Measurements from ENCODE around the gene HCN3. TPM values are rescaled to one million over a fixed set of nuclear protein-coding genes. Genes with fewer than 3 reads are reported as not detected.
"Not testable (repeated sequence)": the region's sequence is repeated elsewhere in the genome, so short reads cannot be mapped to it uniquely, and the experiment has no call there.

Gene HCN3
- total RNA-seq, 2 experiments from 2014 or later, result 5.4 to 6.1 TPM

DNA sequence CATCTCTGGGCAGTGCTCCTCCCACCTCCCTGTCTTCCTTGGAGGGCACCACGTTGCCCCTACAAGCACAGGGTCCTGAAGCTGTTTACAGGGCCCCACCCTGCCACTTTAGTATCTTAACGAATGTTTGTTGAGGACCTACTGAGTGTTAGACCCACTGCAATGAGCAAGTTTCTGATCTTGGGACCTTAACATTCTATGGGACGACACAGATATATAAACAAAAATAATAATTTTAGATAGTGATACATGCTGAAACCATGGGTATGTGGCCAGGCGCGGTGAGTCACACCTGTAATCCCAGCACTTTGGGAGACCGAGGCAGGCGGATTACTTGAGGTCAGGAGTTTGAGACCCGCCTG, 32.1 kb upstream of the HCN3 start:
- peak overlapping the region; percentile 74 for H3K4me3 Mint-ChIP-seq
- H3K27me3 Mint-ChIP-seq, result peaks cover 3% of the 10 kb centered on the region
- H3K9me3 Mint-ChIP-seq (ENCODE audit: low read depth), result no peaks in the 10 kb centered on the region
- DNase-seq, result no peak
- H3K36me3 Mint-ChIP-seq, result peaks cover 9% of the 10 kb centered on the region
- CTCF ChIA-PET, result interaction anchor here (0.5 to 6.5 kb wide), 9 partner anchors 8 to 284 kb away, joined by 3 to 40 read pairs (median 4); partner anchors contain the start of gene SCAMP3
- peak overlapping the region; percentile 98 for H3K27ac Mint-ChIP-seq
- H3K4me1 Mint-ChIP-seq, result peaks cover 49% of the 10 kb centered on the region
- ATAC-seq, result no peak

- CTCF ChIA-PET, result interaction anchor here (1.2 to 6.5 kb wide), 3 partner anchors 13 to 76 kb away, joined by 3 to 97 read pairs (median 40); partner anchors contain the start of genes FDPS and SCAMP3
- DNase-seq; H3K27ac Mint-ChIP-seq; ATAC-seq; H3K27me3 Mint-ChIP-seq; H3K36me3 Mint-ChIP-seq; H3K4me3 Mint-ChIP-seq; H3K9me3 Mint-ChIP-seq (ENCODE audit: low read depth): not testable (repeated sequence)
- H3K4me1 Mint-ChIP-seq, result peaks cover 41% of the 10 kb centered on the region
These were observed 30.5 kb upstream of the HCN3 start for GRCh38 chr1:155246796-155247195.

DNA sequence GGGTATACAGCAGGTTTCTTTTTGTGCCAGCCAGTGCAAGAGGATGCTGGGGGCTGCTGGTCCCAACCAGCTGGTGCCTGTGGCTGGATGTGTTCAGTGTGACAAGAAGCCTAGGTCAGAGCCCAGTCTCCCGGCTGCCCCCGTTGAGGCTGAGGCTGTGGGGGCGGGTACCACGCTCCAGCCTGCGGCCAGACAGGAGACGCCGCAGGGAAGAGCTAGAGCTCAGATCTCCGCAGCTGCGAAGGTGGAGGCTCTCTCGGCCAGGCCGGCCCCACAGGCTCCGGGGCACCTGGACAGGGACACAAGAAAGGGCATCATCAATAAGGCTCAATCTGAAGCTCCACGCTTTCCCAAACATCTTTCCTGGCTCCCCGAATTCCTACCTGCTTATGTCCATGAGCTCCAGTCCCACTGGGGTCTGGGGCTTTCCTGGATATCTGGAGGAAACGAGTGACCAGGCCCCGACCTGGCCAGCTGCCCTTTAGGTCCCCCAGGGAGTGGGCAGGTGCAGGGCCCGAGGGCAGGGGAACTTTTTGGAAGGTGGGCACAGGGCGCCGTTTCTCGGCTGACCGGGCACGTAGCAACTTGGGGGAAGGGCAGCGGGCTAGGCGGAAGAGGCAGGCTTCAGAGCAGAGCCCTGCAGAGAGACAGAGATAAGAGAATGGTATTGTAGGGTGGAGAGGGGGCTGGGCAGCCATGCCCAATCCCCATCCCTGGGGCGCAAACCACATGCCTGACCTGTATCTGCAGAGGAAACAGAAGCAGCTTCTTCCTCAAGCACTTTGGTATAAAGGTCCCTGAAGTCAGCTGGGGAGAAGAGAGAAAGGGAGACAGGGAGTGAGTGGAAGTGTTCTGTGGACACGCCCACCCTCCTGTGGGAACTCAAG, 29.4 kb upstream of the HCN3 start:
- H3K27me3 Mint-ChIP-seq, result peaks cover 3% of the 10 kb centered on the region
- CTCF ChIA-PET, result interaction anchor here (0.6 to 6.5 kb wide), 4 partner anchors 12 to 75 kb away, joined by 3 to 97 read pairs (median 22); partner anchors contain the start of genes FDPS and SCAMP3
- no peak overlapping the region for H3K27ac Mint-ChIP-seq
- H3K4me1 Mint-ChIP-seq, result peaks cover 34% of the 10 kb centered on the region
- H3K9me3 Mint-ChIP-seq (ENCODE audit: low read depth), result no peaks in the 10 kb centered on the region
- H3K4me3 Mint-ChIP-seq, result no peak overlapping the region
- H3K36me3 Mint-ChIP-seq, result peaks cover 7% of the 10 kb centered on the region
- DNase-seq (no peak), ATAC-seq (no peak)

DNA sequence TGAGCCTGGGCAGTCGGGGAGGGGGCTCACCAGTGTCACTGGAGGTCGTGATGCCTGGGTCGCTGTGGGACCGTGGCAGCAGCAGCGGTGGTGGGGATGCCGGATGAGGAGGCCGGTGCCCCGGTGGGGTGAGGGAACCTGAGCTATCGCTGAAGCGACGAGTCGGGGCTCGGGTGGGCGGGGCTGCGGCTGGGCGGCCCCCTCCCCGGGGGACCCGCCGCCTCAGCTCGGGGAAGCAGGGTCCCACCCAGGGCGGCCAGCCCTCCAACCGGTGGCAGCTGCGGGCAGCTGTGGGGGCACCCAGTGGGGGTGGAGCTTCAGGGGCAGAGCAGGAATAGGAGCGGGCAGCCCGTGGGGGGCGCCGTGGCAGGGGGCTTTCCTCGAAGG, 27.0 kb upstream of the HCN3 start:
- Mint-ChIP-seq H3K4me1 (peaks cover 36% of the 10 kb centered on the region), H3K27ac (peak overlapping the region; percentile 76), H3K27me3 (no peaks in the 10 kb centered on the region), H3K9me3 (ENCODE audit: low read depth) (no peaks in the 10 kb centered on the region), H3K4me3 (peak overlapping the region; percentile 65), H3K36me3 (peaks cover 4% of the 10 kb centered on the region)
- ATAC-seq (peak; percentile 25), DNase-seq (no peak)
- CTCF ChIA-PET, result interaction anchor here (0.5 to 5.9 kb wide), 59 partner anchors 9 to 816 kb away, joined by 3 to 160 read pairs (median 6); partner anchors contain the start of genes CLK2, FDPS, HCN3 and KRTCAP2

- H3K36me3 Mint-ChIP-seq, result peaks cover 4% of the 10 kb centered on the region
- H3K4me1 Mint-ChIP-seq, result peaks cover 35% of the 10 kb centered on the region
- H3K27ac Mint-ChIP-seq, result peak overlapping the region; percentile 70
- peak; percentile 98 for DNase-seq
- H3K4me3 Mint-ChIP-seq, result peak overlapping the region; percentile 65
- no peaks in the 10 kb centered on the region for H3K9me3 Mint-ChIP-seq (ENCODE audit: low read depth)
- CTCF ChIA-PET, result interaction anchor here (0.6 to 5.9 kb wide), 76 partner anchors 9 to 816 kb away, joined by 3 to 160 read pairs (median 4); partner anchors contain the start of genes CLK2, FDPS, HCN3 and KRTCAP2
- H3K27me3 Mint-ChIP-seq, result no peaks in the 10 kb centered on the region
- peak; percentile 97 for ATAC-seq
These were observed 26.4 kb upstream of the HCN3 start for GRCh38 chr1:155250633-155251449.

- H3K4me3 Mint-ChIP-seq, result no peak overlapping the region
- H3K9me3 Mint-ChIP-seq (ENCODE audit: low read depth), result no peaks in the 10 kb centered on the region
These were observed 25.7 kb upstream of the HCN3 start for GRCh38 chr1:155251566-155251965.

DNA sequence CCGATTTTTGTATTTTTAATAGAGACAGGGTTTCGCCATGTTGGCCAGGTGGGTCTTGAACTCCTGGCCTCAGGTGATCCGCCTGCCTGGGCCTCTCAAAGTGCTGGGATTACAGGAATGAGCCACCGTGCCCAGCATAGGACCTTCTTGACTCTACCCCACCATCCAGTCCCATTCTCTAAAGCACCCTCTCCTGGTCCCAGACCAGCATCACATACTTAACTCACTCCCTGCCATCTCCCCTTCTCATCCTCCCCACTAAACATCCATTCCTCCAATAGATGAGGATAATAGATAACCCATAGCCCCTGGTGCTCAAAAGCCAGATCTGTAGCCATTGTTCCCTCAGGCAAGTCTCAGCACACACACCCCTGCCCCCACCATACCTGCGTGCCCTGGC, 24.1 kb upstream of the HCN3 start:
- Mint-ChIP-seq H3K4me1 (peaks cover 33% of the 10 kb centered on the region), H3K27ac (no peak overlapping the region), H3K4me3 (peak overlapping the region; percentile 71), H3K27me3 (no peaks in the 10 kb centered on the region), H3K36me3 (peaks cover 7% of the 10 kb centered on the region), H3K9me3 (ENCODE audit: low read depth) (no peaks in the 10 kb centered on the region)
- CTCF ChIA-PET, result interaction anchor here (5.8 kb wide), 1 partner anchor 69 kb away, joined by 160 read pairs; the partner anchor contains the start of gene RUSC1
- ATAC-seq (no peak), DNase-seq (no peak)

More at GRCh38 chr1:155251566-155251965, 25.7 kb upstream of the HCN3 start:
- H3K36me3 Mint-ChIP-seq, result peaks cover 3% of the 10 kb centered on the region
- H3K27me3 Mint-ChIP-seq, result no peaks in the 10 kb centered on the region
- no peak for DNase-seq
- H3K4me1 Mint-ChIP-seq, result peaks cover 34% of the 10 kb centered on the region
- H3K27ac Mint-ChIP-seq, result no peak overlapping the region
- ATAC-seq, result no peak
- CTCF ChIA-PET, result interaction anchor here (0.6 to 5.9 kb wide), 49 partner anchors 9 to 802 kb away, joined by 3 to 160 read pairs (median 7); partner anchors contain the start of genes CLK2, FDPS, HCN3 and KRTCAP2

- peaks cover 13% of the 10 kb centered on the region for H3K36me3 Mint-ChIP-seq
- H3K4me3 Mint-ChIP-seq, result peak overlapping the region; percentile 71
- no peaks in the 10 kb centered on the region for H3K27me3 Mint-ChIP-seq
- H3K27ac Mint-ChIP-seq, result no peak overlapping the region
- H3K4me1 Mint-ChIP-seq, result peaks cover 31% of the 10 kb centered on the region
- DNase-seq, result no peak
- CTCF ChIA-PET, result interaction anchor here (5.8 kb wide), 1 partner anchor 69 kb away, joined by 160 read pairs; the partner anchor contains the start of gene RUSC1
- no peaks in the 10 kb centered on the region for H3K9me3 Mint-ChIP-seq (ENCODE audit: low read depth)
- ATAC-seq, result no peak
These were observed 23.5 kb upstream of the HCN3 start for GRCh38 chr1:155253797-155254196.

DNA sequence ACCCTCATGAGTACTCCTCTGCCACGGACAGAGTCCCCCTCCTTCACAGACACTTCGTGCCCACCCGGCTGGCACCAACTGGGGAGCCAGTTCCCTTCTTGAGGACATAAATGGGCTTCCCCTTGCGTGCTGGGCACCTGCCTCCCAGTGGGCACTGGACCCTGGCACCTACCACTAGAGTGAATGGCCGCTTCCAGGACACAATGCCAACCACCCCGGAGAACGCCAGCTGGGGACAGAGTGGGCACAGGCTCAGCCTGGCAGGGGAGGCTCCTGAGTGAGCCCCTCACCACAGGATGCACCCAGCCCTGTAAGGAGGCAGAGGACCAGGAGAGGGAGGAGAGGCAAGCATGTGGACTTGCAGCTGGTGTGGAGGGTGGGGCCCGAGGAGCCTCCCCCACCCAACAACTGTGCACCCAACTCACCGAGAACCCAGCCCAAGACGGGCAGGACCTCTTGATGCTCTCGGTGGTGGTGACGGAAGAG, 23.0 kb upstream of the HCN3 start:
- H3K27me3 Mint-ChIP-seq, result no peaks in the 10 kb centered on the region
- no peaks in the 10 kb centered on the region for H3K9me3 Mint-ChIP-seq (ENCODE audit: low read depth)
- no peak for ATAC-seq
- peaks cover 13% of the 10 kb centered on the region for H3K36me3 Mint-ChIP-seq
- DNase-seq, result no peak
- peak overlapping the region; percentile 71 for H3K4me3 Mint-ChIP-seq
- H3K4me1 Mint-ChIP-seq, result peaks cover 31% of the 10 kb centered on the region
- no peak overlapping the region for H3K27ac Mint-ChIP-seq
- CTCF ChIA-PET, result interaction anchor here (5.8 kb wide), 1 partner anchor 68 kb away, joined by 160 read pairs; the partner anchor contains the start of gene RUSC1

DNA sequence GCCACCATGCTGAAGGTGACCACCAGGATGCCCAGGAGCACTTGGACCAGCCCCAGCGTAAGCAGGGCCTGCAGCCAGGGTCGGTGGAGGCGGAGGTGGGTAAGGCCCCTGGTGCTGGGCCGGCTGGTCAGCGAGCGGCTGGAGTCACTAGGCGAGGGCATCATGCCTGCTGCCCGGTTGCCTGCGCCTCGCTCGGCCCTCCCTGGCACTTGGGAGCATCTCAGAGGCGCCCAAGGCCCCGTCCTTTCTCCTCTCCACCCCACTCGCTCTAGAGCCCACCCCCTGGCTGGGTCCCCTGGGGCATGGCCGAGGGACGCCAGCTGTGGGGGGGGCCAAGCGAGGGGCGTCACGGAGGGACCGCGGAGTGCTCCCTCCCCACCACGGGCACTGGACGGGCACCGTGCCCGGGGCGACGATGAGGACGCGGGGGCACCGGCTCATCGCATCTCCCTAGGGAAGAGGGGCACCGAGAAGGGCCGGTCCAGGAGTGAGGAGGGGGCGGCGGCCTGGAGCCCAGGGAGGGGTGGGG, 22.5 kb upstream of the HCN3 start:
- ATAC-seq (no peak), DNase-seq (no peak)
- Mint-ChIP-seq H3K27ac (no peak overlapping the region), H3K4me3 (peak overlapping the region; percentile 71), H3K9me3 (ENCODE audit: low read depth) (no peaks in the 10 kb centered on the region), H3K4me1 (peaks cover 31% of the 10 kb centered on the region), H3K36me3 (peaks cover 13% of the 10 kb centered on the region), H3K27me3 (no peaks in the 10 kb centered on the region)
- CTCF ChIA-PET, result interaction anchor here (0.6 to 3.4 kb wide), 4 partner anchors 17 to 69 kb away, joined by 3 to 12 read pairs (median 4); no protein-coding TSS in a partner anchor

DNA sequence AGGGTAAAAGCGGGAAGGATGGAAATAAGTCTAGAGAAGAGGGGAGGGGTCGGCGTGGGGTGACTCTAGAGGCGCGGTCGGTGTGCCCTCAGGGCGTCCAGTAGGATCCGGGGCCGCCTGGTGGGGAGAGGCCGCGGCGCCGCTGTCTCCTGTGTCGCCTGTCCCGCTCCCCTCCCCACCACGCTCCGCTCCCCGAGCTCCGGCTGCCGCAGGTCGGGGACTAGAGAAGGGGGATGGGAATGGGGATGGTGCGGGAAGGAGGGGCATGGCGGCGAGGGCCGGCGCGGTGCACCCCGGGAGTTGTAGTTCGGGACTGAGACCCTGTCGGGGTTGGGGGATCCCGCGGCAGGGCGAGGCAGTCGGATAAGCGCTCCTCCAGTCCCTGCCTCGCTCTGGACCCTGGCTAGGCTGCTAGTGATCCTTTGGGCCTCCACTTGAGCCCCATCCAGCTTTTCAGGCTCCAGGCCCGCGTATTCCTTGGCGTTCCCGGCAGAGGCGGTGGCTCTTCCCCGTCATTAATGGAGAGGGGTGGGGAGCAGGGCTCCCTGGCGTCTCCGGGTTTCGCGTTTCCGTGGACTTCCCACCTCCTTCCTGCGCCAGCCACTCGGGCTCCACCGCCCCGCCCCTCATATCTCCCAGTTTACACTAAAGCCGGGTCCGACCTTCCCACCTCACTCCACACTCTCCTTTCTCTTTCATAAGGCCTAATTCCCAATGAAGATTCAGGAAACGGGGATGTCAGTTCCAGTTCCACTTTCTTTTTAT, 21.8 kb upstream of the HCN3 start, which contains the start of gene ENTREP3:
ENTREP3 (minus strand) TSS at position 241 of the 765 bp plus-strand sequence. CDS start 606 bp downstream, outside the sequence.
- H3K4me1 Mint-ChIP-seq, result peaks cover 34% of the 10 kb centered on the region
- H3K27ac Mint-ChIP-seq, result peak within 1 kb of the TSS; percentile 59
- ATAC-seq (peak; percentile 73), DNase-seq (peak; percentile 84)
- H3K4me3 Mint-ChIP-seq, result peak within 1 kb of the TSS; percentile 71
- CTCF ChIA-PET, result interaction anchor here (0.6 to 3.4 kb wide), 4 partner anchors 17 to 68 kb away, joined by 3 to 12 read pairs (median 4); no protein-coding TSS in a partner anchor
- no peaks in the 10 kb centered on the region for H3K9me3 Mint-ChIP-seq (ENCODE audit: low read depth)
- H3K27me3 Mint-ChIP-seq, result no peaks in the 10 kb centered on the region
- H3K36me3 Mint-ChIP-seq, result peaks cover 18% of the 10 kb centered on the region
